HEK293 (cell line): ENCODE data around the gene CNTN2.

Experiments used
- IKZF3 ChIP-seq: fragments of 450-650 bp; IDR thresholded peaks from 2 replicates; pipeline ENCODE4 v1.5.0; 2018; ENCODE audit warnings: missing biosample characterization, mild to moderate bottlenecking, missing genetic modification characterization, moderate library complexity
- ZBTB11 ChIP-seq: fragments of 450-650 bp; formaldehyde crosslinking; conservative IDR thresholded peaks from 2 replicates; pipeline ENCODE4 v1.5.1; 2016; ENCODE audit warnings: low read depth, missing biosample characterization, missing genetic modification characterization
- ZBTB21 ChIP-seq: fragments of 450-650 bp; formaldehyde crosslinking; IDR thresholded peaks from 2 replicates; pipeline ENCODE4 v1.5.1; 2017; ENCODE audit warnings: missing biosample characterization, missing genetic modification characterization
- ZEB2 ChIP-seq: fragments of 450-650 bp; formaldehyde crosslinking; IDR thresholded peaks from 2 replicates; pipeline ENCODE4 v1.5.1; 2016; ENCODE audit warnings: missing biosample characterization, missing genetic modification characterization
- ZNF549 ChIP-seq: fragments of 450-650 bp; IDR thresholded peaks from 2 replicates; pipeline ENCODE4 v1.5.1; 2018; ENCODE audit warnings: missing biosample characterization, missing genetic modification characterization, mild to moderate bottlenecking, inconsistent platforms, moderate library complexity
- ZNF664 ChIP-seq: fragments of 450-650 bp; formaldehyde crosslinking; IDR thresholded peaks from 2 replicates; pipeline ENCODE4 v1.5.1; 2016; ENCODE audit warnings: missing biosample characterization, missing genetic modification characterization
- TF ChIP-seq, protein P1 (sequence below): fragments of 450-650 bp; formaldehyde crosslinking; IDR thresholded peaks from 2 replicates; pipeline ENCODE4 v1.5.1; 2016; ENCODE audit warnings: missing biosample characterization, missing genetic modification characterization
- TF ChIP-seq, protein P2 (sequence below): fragments of 450-650 bp; formaldehyde crosslinking; IDR thresholded peaks from 2 replicates; pipeline ENCODE4 v1.5.1; 2016; ENCODE audit warnings: missing biosample characterization, missing genetic modification characterization

- TF ChIP-seq ZNF664 (tag by site-specific recombination) (no peak), ZBTB21 (no peak), IKZF3 (tag by site-specific recombination) (no peak), ZBTB11 (tag by site-specific recombination) (no peak), ZEB2 (tag by site-specific recombination) (no peak), ZNF549 (tag by site-specific recombination) (no peak)
- TF ChIP-seq, protein P1, sequence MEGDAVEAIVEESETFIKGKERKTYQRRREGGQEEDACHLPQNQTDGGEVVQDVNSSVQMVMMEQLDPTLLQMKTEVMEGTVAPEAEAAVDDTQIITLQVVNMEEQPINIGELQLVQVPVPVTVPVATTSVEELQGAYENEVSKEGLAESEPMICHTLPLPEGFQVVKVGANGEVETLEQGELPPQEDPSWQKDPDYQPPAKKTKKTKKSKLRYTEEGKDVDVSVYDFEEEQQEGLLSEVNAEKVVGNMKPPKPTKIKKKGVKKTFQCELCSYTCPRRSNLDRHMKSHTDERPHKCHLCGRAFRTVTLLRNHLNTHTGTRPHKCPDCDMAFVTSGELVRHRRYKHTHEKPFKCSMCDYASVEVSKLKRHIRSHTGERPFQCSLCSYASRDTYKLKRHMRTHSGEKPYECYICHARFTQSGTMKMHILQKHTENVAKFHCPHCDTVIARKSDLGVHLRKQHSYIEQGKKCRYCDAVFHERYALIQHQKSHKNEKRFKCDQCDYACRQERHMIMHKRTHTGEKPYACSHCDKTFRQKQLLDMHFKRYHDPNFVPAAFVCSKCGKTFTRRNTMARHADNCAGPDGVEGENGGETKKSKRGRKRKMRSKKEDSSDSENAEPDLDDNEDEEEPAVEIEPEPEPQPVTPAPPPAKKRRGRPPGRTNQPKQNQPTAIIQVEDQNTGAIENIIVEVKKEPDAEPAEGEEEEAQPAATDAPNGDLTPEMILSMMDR, result no peak
- TF ChIP-seq, protein P2, sequence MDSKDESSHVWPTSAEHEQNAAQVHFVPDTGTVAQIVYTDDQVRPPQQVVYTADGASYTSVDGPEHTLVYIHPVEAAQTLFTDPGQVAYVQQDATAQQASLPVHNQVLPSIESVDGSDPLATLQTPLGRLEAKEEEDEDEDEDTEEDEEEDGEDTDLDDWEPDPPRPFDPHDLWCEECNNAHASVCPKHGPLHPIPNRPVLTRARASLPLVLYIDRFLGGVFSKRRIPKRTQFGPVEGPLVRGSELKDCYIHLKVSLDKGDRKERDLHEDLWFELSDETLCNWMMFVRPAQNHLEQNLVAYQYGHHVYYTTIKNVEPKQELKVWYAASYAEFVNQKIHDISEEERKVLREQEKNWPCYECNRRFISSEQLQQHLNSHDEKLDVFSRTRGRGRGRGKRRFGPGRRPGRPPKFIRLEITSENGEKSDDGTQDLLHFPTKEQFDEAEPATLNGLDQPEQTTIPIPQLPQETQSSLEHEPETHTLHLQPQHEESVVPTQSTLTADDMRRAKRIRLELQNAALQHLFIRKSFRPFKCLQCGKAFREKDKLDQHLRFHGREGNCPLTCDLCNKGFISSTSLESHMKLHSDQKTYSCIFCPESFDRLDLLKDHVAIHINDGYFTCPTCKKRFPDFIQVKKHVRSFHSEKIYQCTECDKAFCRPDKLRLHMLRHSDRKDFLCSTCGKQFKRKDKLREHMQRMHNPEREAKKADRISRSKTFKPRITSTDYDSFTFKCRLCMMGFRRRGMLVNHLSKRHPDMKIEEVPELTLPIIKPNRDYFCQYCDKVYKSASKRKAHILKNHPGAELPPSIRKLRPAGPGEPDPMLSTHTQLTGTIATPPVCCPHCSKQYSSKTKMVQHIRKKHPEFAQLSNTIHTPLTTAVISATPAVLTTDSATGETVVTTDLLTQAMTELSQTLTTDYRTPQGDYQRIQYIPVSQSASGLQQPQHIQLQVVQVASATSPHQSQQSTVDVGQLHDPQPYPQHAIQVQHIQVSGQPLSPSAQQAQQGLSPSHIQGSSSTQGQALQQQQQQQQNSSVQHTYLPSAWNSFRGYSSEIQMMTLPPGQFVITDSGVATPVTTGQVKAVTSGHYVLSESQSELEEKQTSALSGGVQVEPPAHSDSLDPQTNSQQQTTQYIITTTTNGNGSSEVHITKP (tag by site-specific recombination), result no peak
These were observed 28.0 kb downstream of the CNTN2 start for GRCh38 chr1:205071028-205071409.
